Mesothelial cell of epicardium (in vitro differentiated cells): Measurements from ENCODE around the gene SAMM50. TPM values are rescaled to one million over a fixed set of nuclear protein-coding genes. Genes with fewer than 3 reads are reported as not detected.

Source experiments
- DNase-seq, 2 experiments: peaks; one replicate each; pipeline ENCODE4 v3.0.0; 2021; ENCODE audit warnings: low spot score in 2 of 2; ENCODE audit not compliant: unreplicated experiment in 2 of 2
- H3K27ac Mint-ChIP-seq: 2 replicates; pipeline ENCODE4 v1.8.0; 2021; ENCODE audit warnings: mixed read lengths
- H3K27me3 Mint-ChIP-seq: 2 replicates; pipeline ENCODE4 v1.8.0; 2021; ENCODE audit warnings: low read depth, mixed read lengths
- H3K36me3 Mint-ChIP-seq: 2 replicates; pipeline ENCODE4 v1.8.0; 2021; ENCODE audit warnings: mixed read lengths
- H3K4me1 Mint-ChIP-seq: 2 replicates; pipeline ENCODE4 v1.8.0; 2021; ENCODE audit warnings: mixed read lengths
- H3K4me3 Mint-ChIP-seq: 2 replicates; pipeline ENCODE4 v1.8.0; 2021; ENCODE audit warnings: mild to moderate bottlenecking, moderate library complexity, mixed read lengths
- H3K9me3 Mint-ChIP-seq: 2 replicates; pipeline ENCODE4 v1.8.0; 2021; ENCODE audit warnings: mixed read lengths
- total RNA-seq: library from RNA; stranded (reverse); gene quantifications from 3 replicates; pipeline ENCODE4 v1.2.1, GENCODE V29; 2021
- TF ChIP-seq, protein P1 (sequence below): fragments of 200-600 bp; sonication (generic); IDR thresholded peaks from one replicate; pipeline ENCODE4 v1.5.0; 2021; ENCODE audit warnings: antibody characterized with exemption; ENCODE audit not compliant: unreplicated experiment

The SAMM50 gene
- total RNA-seq, 1 donor from 2014 or later = 44.9 TPM

DNA sequence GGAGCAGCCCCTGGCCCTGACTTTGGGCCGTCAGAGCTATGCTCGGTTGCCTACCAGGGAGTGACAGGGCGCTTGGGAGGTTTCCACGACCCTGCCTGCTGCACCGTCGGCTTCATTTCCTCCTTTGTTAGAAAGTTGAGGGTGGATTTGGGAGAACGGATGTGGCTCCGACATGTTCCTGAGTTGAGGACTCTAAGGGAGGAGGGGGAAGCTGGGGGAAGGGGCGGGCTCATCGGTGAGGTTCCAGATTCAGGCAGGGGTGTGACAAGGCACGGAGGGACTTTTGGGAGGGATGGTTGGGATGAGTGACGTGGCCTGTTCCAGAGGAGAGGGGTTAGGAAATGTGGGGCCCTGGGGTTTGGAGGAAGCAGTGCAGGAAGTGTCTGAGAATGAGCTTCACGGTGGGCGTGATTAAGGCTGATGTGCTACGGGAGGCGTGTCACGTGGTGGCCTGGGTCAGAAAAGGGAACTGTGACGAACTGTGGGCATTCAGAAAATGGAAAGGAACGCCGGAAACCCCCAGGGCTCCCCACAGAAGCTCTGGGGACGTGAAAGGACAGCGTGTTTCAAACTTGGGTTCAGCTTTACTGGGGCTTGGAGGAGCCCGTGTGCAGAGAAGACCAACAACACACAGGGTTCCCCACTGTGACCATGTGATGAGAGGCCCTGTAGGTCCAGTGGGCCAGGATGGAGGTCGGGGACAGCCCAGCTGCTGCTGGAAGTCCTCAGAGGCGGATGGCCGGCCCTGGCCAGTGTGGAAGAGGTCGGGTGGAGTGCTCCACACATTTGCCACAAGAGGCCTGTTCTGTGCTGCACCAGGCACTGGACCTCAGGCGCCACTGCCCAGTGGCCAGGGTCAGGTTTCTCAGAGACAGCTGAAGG, 71.6 kb downstream of the SAMM50 start:
- no peak for DNase-seq
- Mint-ChIP-seq H3K36me3 (no peaks in the 10 kb centered on the region), H3K4me1 (peaks cover 16% of the 10 kb centered on the region), H3K27me3 (peaks cover 6% of the 10 kb centered on the region), H3K4me3 (peak overlapping the region; percentile 9), H3K9me3 (no peaks in the 10 kb centered on the region), H3K27ac (peak overlapping the region; percentile 27)
- TF ChIP-seq, protein P1, sequence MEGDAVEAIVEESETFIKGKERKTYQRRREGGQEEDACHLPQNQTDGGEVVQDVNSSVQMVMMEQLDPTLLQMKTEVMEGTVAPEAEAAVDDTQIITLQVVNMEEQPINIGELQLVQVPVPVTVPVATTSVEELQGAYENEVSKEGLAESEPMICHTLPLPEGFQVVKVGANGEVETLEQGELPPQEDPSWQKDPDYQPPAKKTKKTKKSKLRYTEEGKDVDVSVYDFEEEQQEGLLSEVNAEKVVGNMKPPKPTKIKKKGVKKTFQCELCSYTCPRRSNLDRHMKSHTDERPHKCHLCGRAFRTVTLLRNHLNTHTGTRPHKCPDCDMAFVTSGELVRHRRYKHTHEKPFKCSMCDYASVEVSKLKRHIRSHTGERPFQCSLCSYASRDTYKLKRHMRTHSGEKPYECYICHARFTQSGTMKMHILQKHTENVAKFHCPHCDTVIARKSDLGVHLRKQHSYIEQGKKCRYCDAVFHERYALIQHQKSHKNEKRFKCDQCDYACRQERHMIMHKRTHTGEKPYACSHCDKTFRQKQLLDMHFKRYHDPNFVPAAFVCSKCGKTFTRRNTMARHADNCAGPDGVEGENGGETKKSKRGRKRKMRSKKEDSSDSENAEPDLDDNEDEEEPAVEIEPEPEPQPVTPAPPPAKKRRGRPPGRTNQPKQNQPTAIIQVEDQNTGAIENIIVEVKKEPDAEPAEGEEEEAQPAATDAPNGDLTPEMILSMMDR = no peak

- H3K27ac Mint-ChIP-seq = no peak overlapping the region
- H3K9me3 Mint-ChIP-seq = no peaks in the 10 kb centered on the region
- peaks cover 6% of the 10 kb centered on the region for H3K27me3 Mint-ChIP-seq
- H3K4me1 Mint-ChIP-seq = peaks cover 16% of the 10 kb centered on the region
- TF ChIP-seq, protein P1 = no peak
- no peak for DNase-seq
- no peak overlapping the region for H3K4me3 Mint-ChIP-seq
- H3K36me3 Mint-ChIP-seq = no peaks in the 10 kb centered on the region
Observed at GRCh38 chr22:44028091-44028490, 72.8 kb downstream of the SAMM50 start.

- Mint-ChIP-seq H3K4me1 (peaks cover 18% of the 10 kb centered on the region), H3K36me3 (no peaks in the 10 kb centered on the region), H3K27me3 (peaks cover 6% of the 10 kb centered on the region), H3K9me3 (no peaks in the 10 kb centered on the region), H3K4me3 (no peak overlapping the region), H3K27ac (no peak overlapping the region)
- DNase-seq = no peak
- TF ChIP-seq, protein P1 = no peak
Observed at GRCh38 chr22:44029069-44029468, 73.8 kb downstream of the SAMM50 start.

- Mint-ChIP-seq H3K36me3 (no peaks in the 10 kb centered on the region), H3K9me3 (no peaks in the 10 kb centered on the region), H3K27ac (no peak overlapping the region), H3K4me1 (peaks cover 16% of the 10 kb centered on the region), H3K27me3 (peaks cover 4% of the 10 kb centered on the region), H3K4me3 (no peak overlapping the region)
- DNase-seq = no peak
- TF ChIP-seq, protein P1 = no peak
Observed at GRCh38 chr22:44030051-44030701, 74.9 kb downstream of the SAMM50 start.

- no peaks in the 10 kb centered on the region for H3K9me3 Mint-ChIP-seq
- peaks cover 2% of the 10 kb centered on the region for H3K27me3 Mint-ChIP-seq
- TF ChIP-seq, protein P1 = no peak
- H3K27ac Mint-ChIP-seq = no peak overlapping the region
- DNase-seq = no peak
- no peaks in the 10 kb centered on the region for H3K36me3 Mint-ChIP-seq
- H3K4me3 Mint-ChIP-seq = no peak overlapping the region
- H3K4me1 Mint-ChIP-seq = peaks cover 14% of the 10 kb centered on the region
Observed at GRCh38 chr22:44030702-44031082, 75.5 kb downstream of the SAMM50 start.
